PFSK-1 (cell line): Measurements from ENCODE around the gene NOP56.

Experiments used
- FOXP2 ChIP-seq: optimal IDR thresholded peaks from 2 replicates; pipeline ENCODE3; 2011; ENCODE audit warnings: borderline replicate concordance, control low read depth, inconsistent platforms; ENCODE audit not compliant: insufficient read depth; ENCODE audit errors: extremely low read length, extremely low read depth
- TAF1 ChIP-seq: IDR thresholded peaks from 2 replicates; pipeline ENCODE4 v1.6.1; 2012; ENCODE audit warnings: low read length, control low read depth, borderline replicate concordance; ENCODE audit not compliant: insufficient read depth

GRCh38 chr20:2626853-2627541 is 25.4 kb upstream of the NOP56 start:
- TF ChIP-seq FOXP2, result no peak
- no peak for TF ChIP-seq TAF1
